HG03095 (cell line): ENCODE measurements around the gene PLAAT3.
"Not testable (repeated sequence)": the region's sequence is repeated elsewhere in the genome, so short reads cannot be mapped to it uniquely, and the experiment has no call there.

Source experiments
- ATAC-seq: cut with Tn5 transposase; IDR thresholded peaks from one replicate; pipeline ENCODE4 v1.9.1; 2021; ENCODE audit warnings: moderate library complexity; ENCODE audit not compliant: unreplicated experiment

The PLAAT3 gene

DNA sequence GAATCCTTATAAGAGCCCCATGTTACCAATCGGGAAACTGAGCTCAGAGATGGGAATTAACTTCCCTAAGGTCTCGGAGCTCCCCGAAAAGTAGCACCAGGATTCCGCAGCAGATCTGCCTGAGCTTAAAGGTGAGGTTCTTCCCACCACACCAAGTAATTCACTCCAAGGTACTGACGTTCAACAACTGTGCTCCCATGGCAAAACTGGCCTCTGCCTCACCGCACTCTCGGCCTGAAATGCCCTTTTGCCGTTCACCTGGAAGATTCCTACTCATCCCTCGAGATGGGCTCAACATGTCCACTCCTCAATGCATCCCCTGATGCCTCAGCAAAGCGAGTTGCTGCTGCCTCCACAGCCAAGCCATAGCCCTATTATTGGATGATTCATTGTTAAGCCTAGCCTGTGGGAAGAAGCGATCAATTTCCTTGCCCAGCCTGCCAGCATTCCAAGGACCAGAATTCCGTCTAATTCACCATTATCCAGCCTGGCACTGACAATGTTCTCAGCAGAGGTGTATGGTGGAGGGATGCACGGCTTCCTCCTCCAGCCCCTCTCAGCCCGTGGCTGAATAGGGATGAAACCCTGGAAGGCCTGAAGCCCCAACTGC is 4.2 kb downstream of the PLAAT3 start:
- ATAC-seq = no peak

GRCh38 chr11:63609536-63609935 is 4.7 kb downstream of the PLAAT3 start:
- no peak for ATAC-seq

- no peak for ATAC-seq
Measured at GRCh38 chr11:63608353-63609345, 5.6 kb downstream of the PLAAT3 start.

DNA sequence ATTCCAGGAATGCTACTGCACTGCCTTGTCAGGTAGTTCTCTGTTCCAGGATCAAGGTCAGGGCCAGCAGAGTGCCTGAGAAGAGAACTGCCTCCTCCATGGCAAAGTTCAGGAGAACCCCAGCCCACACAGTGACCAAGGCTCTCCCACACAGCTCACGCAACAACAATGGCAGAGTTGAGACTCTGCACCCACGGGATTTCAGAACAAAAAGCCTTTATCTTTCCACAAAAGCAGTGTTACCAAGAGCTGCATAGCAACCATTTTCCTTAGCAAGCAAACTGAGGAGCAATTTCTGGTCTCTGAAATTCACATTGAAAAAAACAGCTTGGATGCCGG is 11.1 kb downstream of the PLAAT3 start:
- no peak for ATAC-seq

- not testable (repeated sequence) for ATAC-seq
Measured at GRCh38 chr11:63602290-63603179, 11.7 kb downstream of the PLAAT3 start.

- ATAC-seq = no peak
Measured at GRCh38 chr11:63599211-63600122, 14.8 kb downstream of the PLAAT3 start.

GRCh38 chr11:63598556-63598955 is 15.7 kb downstream of the PLAAT3 start:
- ATAC-seq = no peak

GRCh38 chr11:63595296-63595695 is 18.9 kb downstream of the PLAAT3 start:
- no peak for ATAC-seq

- no peak for ATAC-seq
Measured at GRCh38 chr11:63592975-63593395, 21.2 kb downstream of the PLAAT3 start.

DNA sequence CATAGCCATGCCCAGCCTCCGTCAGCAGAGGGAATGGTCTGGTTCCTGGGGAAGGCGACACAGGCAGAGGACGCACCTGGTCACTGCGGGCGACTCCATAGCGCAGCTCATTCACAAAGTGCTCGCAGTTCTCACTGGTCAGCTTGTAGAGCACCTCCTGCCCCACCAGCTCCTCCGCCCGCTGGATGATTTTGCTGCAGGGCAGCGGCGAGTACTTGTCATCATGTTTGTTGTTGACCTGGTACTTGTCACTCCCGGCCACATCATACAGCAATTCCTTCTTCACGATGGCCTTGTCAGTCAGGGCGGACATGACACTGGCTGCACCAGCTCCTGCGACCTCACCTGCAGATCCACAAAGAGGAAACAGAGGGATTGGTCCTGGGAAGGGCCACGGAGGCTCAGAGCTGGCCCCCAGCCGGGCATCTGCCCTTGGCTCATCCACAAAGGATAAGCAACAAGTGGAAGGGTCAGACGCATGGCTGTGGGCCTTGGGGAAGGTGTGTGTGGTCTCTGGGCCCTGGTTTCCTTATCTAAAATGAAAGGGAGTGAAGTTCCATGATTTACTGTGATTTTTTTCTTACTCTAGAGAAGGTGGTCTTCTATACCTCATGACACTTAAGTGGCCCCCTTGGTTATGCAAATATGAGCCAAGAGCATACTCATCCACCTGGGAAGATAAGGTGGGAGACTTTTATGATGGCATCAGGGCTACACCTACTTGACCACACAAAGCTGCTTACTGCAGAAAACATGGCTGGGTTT is 24.0 kb downstream of the PLAAT3 start:
- ATAC-seq = no peak

GRCh38 chr11:63589000-63589399 is 25.2 kb downstream of the PLAAT3 start:
- no peak for ATAC-seq

- no peak for ATAC-seq
Measured at GRCh38 chr11:63586451-63587166, 27.6 kb downstream of the PLAAT3 start.

DNA sequence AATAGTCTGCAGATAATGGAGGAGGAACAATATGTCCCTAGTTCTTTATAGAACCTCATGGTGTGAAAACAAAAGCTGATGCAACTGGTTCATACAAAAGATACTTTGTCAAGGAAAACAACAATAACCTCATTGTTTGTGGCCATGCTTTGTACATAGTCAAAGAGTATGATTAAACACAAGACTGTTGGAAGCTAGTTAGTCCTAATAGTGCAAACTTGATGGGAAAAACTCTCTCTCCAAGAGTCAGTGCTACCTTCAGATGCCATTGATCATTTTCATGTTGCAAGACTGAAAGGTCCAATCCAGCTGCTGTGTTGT is 30.9 kb downstream of the PLAAT3 start:
- ATAC-seq = no peak

DNA sequence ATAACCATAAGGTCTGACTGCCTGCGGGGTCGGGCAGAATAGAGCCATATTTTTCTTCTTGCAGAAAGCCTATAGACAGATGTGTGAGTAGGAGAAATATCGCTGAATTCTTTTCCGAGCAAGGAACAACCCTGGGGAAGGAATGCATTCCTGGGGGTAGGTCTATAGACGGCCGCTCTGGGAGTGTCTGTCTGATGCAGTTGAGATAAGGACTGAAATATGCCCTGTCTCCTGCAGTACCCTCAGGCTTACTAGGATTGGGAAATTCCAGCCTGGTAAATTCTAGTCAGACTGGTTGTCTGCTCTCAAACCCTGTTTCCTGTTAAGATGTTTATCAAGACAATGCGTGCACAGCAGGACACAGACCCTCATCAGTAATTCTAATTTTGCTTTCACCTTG is 33.0 kb downstream of the PLAAT3 start:
- ATAC-seq = not testable (repeated sequence)

DNA sequence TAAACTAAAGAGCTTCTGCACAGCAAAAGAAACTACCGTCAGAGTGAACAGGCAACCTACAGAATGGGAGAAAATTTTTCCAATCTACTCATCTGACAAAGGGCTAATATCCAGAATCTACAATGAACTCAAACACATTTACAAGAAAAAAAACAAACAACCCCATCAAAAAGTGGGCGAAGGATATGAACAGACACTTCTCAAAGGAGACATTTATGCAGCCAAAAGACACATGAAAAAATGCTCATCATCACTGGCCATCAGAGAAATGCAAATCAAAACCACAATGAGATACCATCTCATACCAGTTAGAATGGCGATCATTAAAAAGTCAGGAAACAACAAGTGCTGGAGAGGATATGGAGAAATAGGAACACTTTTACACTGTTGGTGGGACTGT is 35.4 kb downstream of the PLAAT3 start:
- ATAC-seq = not testable (repeated sequence)

GRCh38 chr11:63574856-63575602 is 39.2 kb downstream of the PLAAT3 start:
- no peak for ATAC-seq

DNA sequence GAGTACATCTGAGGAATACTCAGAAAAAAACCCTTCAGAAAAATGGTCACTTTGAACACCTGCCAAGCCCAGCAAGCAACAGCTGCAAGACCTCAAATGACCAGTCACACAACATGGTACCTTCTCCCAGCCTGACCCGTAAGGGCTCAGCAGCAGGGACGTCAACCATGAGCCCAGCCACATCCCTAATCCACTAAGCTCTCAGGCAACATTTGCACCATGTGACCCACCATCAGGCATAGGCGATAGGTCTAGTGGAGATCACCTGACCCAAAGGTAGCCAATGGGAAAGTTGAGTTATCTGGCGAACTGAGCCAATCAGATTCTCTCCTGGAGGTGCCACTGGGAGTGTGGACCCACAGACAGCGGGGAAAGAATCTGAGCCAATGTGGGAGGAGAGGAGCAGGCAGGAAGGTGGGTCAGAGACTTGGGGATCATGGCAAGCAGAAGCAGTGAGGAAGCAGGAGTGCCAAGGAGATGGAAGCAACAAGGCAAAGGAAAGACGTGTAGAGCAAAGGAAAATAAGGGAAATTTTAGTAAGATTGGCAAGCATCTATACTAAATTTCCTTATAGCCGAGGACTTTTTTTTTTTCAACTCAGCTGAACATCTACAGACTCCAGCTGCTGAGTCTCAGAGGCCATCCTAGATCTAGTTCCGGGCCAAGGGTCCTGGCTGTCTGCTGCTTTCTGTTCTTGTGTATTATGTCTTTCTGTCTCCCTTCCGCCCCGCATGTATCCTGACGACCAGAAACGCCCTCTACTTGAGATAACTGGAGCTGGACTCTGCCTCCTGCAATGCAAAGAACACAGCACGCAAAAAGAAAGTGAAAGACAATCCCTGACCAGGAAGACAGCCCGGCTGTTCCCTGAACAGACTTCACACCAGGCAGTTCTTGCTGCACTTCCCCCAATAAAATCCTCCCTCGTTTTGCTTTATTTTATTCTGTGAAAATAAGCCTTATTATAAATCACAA is 40.1 kb downstream of the PLAAT3 start:
- ATAC-seq = no peak
